ENCODE measurements around the gene GRIN1.

GRCh38 chr9:137188086-137188489 lies 49.1 kb downstream of the GRIN1 start:
- TF ChIP-seq SREBF2 (IDR thresholded peaks at IDR 0.05; ENCODE audit: low read length) (no peak), CBX5 (IDR thresholded peaks at IDR 0.05; ENCODE audit: low read depth) (no peak), TCF7 (IDR thresholded peaks at IDR 0.05; ENCODE audit: borderline replicate concordance) (no peak), CEBPB (IDR thresholded peaks at IDR 0.05; ENCODE audit: borderline replicate concordance in 1 of 2, low read depth in 2 of 2, low read length in 2 of 2) (no peak), HDAC2 (IDR thresholded peaks at IDR 0.05) (no peak), NFYB (IDR thresholded peaks at IDR 0.05; ENCODE audit: insufficient read depth, low read depth, low read length) (no peak), NFIC (IDR thresholded peaks at IDR 0.05; ENCODE audit: low read depth, low read length) (no peak), CTCF (IDR thresholded peaks at IDR 0.05 in 2 of 3, conservative IDR thresholded peaks at IDR 0.05 in 1 of 3; ENCODE audit: control insufficient read depth in 2 of 3, extremely low read depth in 1 of 3, insufficient read depth in 1 of 3, low read depth in 3 of 3, low read length in 3 of 3) (no peak), TCF12 (IDR thresholded peaks at IDR 0.05; ENCODE audit: low read depth, low read length) (no peak), SMARCA5 (IDR thresholded peaks at IDR 0.05) (no peak)
- TF ChIP-seq, protein P1, sequence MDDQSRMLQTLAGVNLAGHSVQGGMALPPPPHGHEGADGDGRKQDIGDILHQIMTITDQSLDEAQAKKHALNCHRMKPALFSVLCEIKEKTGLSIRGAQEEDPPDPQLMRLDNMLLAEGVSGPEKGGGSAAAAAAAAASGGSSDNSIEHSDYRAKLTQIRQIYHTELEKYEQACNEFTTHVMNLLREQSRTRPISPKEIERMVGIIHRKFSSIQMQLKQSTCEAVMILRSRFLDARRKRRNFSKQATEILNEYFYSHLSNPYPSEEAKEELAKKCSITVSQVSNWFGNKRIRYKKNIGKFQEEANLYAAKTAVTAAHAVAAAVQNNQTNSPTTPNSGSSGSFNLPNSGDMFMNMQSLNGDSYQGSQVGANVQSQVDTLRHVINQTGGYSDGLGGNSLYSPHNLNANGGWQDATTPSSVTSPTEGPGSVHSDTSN (IDR thresholded peaks at IDR 0.05; ENCODE audit: insufficient replicate concordance, low read depth, low read length) = no peak
